ENCODE data around the gene TMEM26. TPM values are rescaled to one million over a fixed set of nuclear protein-coding genes. Genes with fewer than 3 reads are reported as not detected.
A peak's percentile ranks its signal among the peaks of the same experiment; 100 is the strongest.

The TMEM26 gene
- 1 to 10 TPM in 1 of 3 donors, under 1 TPM in 2; 0.75 to 1.2 (median 0.95) TPM for total RNA-seq
- long read RNA-seq, donor 1, result 0 reads
- long read RNA-seq, donor 2, result 0 reads

GRCh38 chr10:61452655-61453641 is at the start of gene TMEM26:
TSS of gene TMEM26 (minus strand) at chr10:61453381. CDS start at chr10:61453081, 300 bp downstream.
- ATAC-seq, result peak; percentile 42

GRCh38 chr10:61500460-61500859 is 47.3 kb upstream of the TMEM26 start:
- Histone ChIP-seq H3K36me3 (ENCODE audit: low read depth) (no peaks in the 10 kb centered on the region), H3K4me3 (no peak overlapping the region), H3K9me3 (no peaks in the 10 kb centered on the region), H3K4me1 (ENCODE audit: low read depth) (no peaks in the 10 kb centered on the region)
- DNase-seq, result no peak
- TF ChIP-seq CTCF (IDR thresholded peaks at IDR 0.05), result no peak
- no peak for ATAC-seq
- intact Hi-C loops (cut with DNase I, micrococcal nuclease), result no loop called here

More at GRCh38 chr10:61452655-61453641, at the start of gene TMEM26:
- Histone ChIP-seq H3K36me3 (ENCODE audit: low read depth) (no peaks in the 10 kb centered on the region), H3K4me3 (no peak within 1 kb of the TSS), H3K4me1 (ENCODE audit: low read depth) (no peaks in the 10 kb centered on the region), H3K9me3 (no peaks in the 10 kb centered on the region)
- no peak for TF ChIP-seq CTCF (IDR thresholded peaks at IDR 0.05)
- DNase-seq, result peak; percentile 51 to 60 (median 59)
- intact Hi-C loops (cut with DNase I, micrococcal nuclease), result no loop called here

- DNase-seq (no peak), ATAC-seq (no peak)
- Histone ChIP-seq H3K4me1 (ENCODE audit: low read depth) (no peaks in the 10 kb centered on the region), H3K36me3 (ENCODE audit: low read depth) (no peaks in the 10 kb centered on the region), H3K9me3 (no peaks in the 10 kb centered on the region), H3K4me3 (no peak overlapping the region)
- intact Hi-C loops (cut with DNase I, micrococcal nuclease), result no loop called here
- no peak for TF ChIP-seq CTCF (IDR thresholded peaks at IDR 0.05)
Measured at GRCh38 chr10:61492364-61492995, 39.3 kb upstream of the TMEM26 start.

- DNase-seq (no peak), ATAC-seq (no peak)
- no peaks in the 10 kb centered on the region for H3K4me1 ChIP-seq (ENCODE audit: low read depth)
- no peaks in the 10 kb centered on the region for H3K9me3 ChIP-seq
- intact Hi-C loops (cut with DNase I, micrococcal nuclease), result no loop called here
- TF ChIP-seq CTCF (IDR thresholded peaks at IDR 0.05), result no peak
- no peak overlapping the region for H3K4me3 ChIP-seq
- H3K36me3 ChIP-seq (ENCODE audit: low read depth), result no peaks in the 10 kb centered on the region
Measured at GRCh38 chr10:61487506-61487905, 34.3 kb upstream of the TMEM26 start.

- ATAC-seq (no peak), DNase-seq (no peak)
- Histone ChIP-seq H3K36me3 (ENCODE audit: low read depth) (no peaks in the 10 kb centered on the region), H3K4me3 (no peak overlapping the region), H3K4me1 (ENCODE audit: low read depth) (no peaks in the 10 kb centered on the region), H3K9me3 (no peaks in the 10 kb centered on the region)
- intact Hi-C loops (cut with DNase I, micrococcal nuclease), result no loop called here
- TF ChIP-seq CTCF (IDR thresholded peaks at IDR 0.05), result no peak
Measured at GRCh38 chr10:61486738-61487396, 33.7 kb upstream of the TMEM26 start.

All from mucosa of descending colon (tissue), 3 donors.